ENCODE data around the gene PROCA1.
"Not testable (repeated sequence)": the region's sequence is repeated elsewhere in the genome, so short reads cannot be mapped to it uniquely, and the experiment has no call there.

The PROCA1 gene

GRCh38 chr17:28726226-28726626 is 14.5 kb upstream of the PROCA1 start, which contains the start of gene TLCD1:
TSS of gene TLCD1 (minus strand) at chr17:28726233. CDS start at chr17:28726097, 136 bp downstream.
- no peak within 1 kb of the TSS for H3K9ac ChIP-seq
- peak within 1 kb of the TSS; percentile 100 for H3K4me2 ChIP-seq (ENCODE audit: low read length)
- no peaks in the 10 kb centered on the region for H3K27me3 ChIP-seq (ENCODE audit: control insufficient read depth, insufficient read depth, low read length)
- peak within 1 kb of the TSS; percentile 99 for H2AFZ ChIP-seq
- H3K36me3 ChIP-seq (ENCODE audit: control insufficient read depth, insufficient read depth, low read length): no peaks in the 10 kb centered on the region
- peaks cover 2% of the 10 kb centered on the region for H3K79me2 ChIP-seq
- no peaks in the 10 kb centered on the region for H3K9me3 ChIP-seq (ENCODE audit: control insufficient read depth, low read length)
- peak within 1 kb of the TSS; percentile 95 for H3K27ac ChIP-seq
- H3K4me1 ChIP-seq: peaks cover 24% of the 10 kb centered on the region
- peak within 1 kb of the TSS; percentile 92 for H3K4me3 ChIP-seq (ENCODE audit: low read depth, low read length)
- no peak for TF ChIP-seq CTCF (IDR thresholded peaks at IDR 0.05)

- Histone ChIP-seq H3K4me3 (ENCODE audit: low read depth, low read length) (peak overlapping the region; percentile 37), H3K4me1 (peaks cover 28% of the 10 kb centered on the region), H3K4me2 (ENCODE audit: low read length) (peak overlapping the region; percentile 100), H3K9me3 (ENCODE audit: control insufficient read depth, low read length) (no peaks in the 10 kb centered on the region), H2AFZ (peak overlapping the region; percentile 99), H3K27me3 (ENCODE audit: control insufficient read depth, insufficient read depth, low read length) (no peaks in the 10 kb centered on the region), H3K9ac (no peak overlapping the region), H3K36me3 (ENCODE audit: control insufficient read depth, insufficient read depth, low read length) (no peaks in the 10 kb centered on the region), H3K27ac (peak overlapping the region; percentile 36), H3K79me2 (peaks cover 2% of the 10 kb centered on the region)
- no peak for TF ChIP-seq CTCF (IDR thresholded peaks at IDR 0.05)
Measured at GRCh38 chr17:28725660-28726225, 14.1 kb upstream of the PROCA1 start.

- Histone ChIP-seq H3K9ac (no peak overlapping the region), H3K79me2 (peaks cover 5% of the 10 kb centered on the region), H2AFZ (peak overlapping the region; percentile 99), H3K27ac (peak overlapping the region; percentile 36), H3K27me3 (ENCODE audit: control insufficient read depth, insufficient read depth, low read length) (no peaks in the 10 kb centered on the region), H3K4me2 (ENCODE audit: low read length) (peak overlapping the region; percentile 100), H3K36me3 (ENCODE audit: control insufficient read depth, insufficient read depth, low read length) (no peaks in the 10 kb centered on the region), H3K9me3 (ENCODE audit: control insufficient read depth, low read length) (no peaks in the 10 kb centered on the region), H3K4me3 (ENCODE audit: low read depth, low read length) (peak overlapping the region; percentile 37), H3K4me1 (peaks cover 28% of the 10 kb centered on the region)
- TF ChIP-seq CTCF (IDR thresholded peaks at IDR 0.05): no peak
Measured at GRCh38 chr17:28725166-28725659, 13.5 kb upstream of the PROCA1 start.

GRCh38 chr17:28724500-28725165 is 12.9 kb upstream of the PROCA1 start:
- Histone ChIP-seq H2AFZ (no peak overlapping the region), H3K9me3 (ENCODE audit: control insufficient read depth, low read length) (no peaks in the 10 kb centered on the region), H3K79me2 (peaks cover 8% of the 10 kb centered on the region), H3K4me3 (ENCODE audit: low read depth, low read length) (no peak overlapping the region), H3K27me3 (ENCODE audit: control insufficient read depth, insufficient read depth, low read length) (no peaks in the 10 kb centered on the region), H3K36me3 (ENCODE audit: control insufficient read depth, insufficient read depth, low read length) (no peaks in the 10 kb centered on the region), H3K27ac (no peak overlapping the region), H3K4me2 (ENCODE audit: low read length) (no peak overlapping the region), H3K9ac (no peak overlapping the region), H3K4me1 (peaks cover 28% of the 10 kb centered on the region)
- no peak for TF ChIP-seq CTCF (IDR thresholded peaks at IDR 0.05)

- H3K4me3 ChIP-seq (ENCODE audit: low read depth, low read length); H3K27ac ChIP-seq; H3K4me2 ChIP-seq (ENCODE audit: low read length); H3K79me2 ChIP-seq; H3K27me3 ChIP-seq (ENCODE audit: control insufficient read depth, insufficient read depth, low read length); H3K36me3 ChIP-seq (ENCODE audit: control insufficient read depth, insufficient read depth, low read length); H2AFZ ChIP-seq; H3K9me3 ChIP-seq (ENCODE audit: control insufficient read depth, low read length); H3K9ac ChIP-seq: not testable (repeated sequence)
- peaks cover 32% of the 10 kb centered on the region for H3K4me1 ChIP-seq
Measured at GRCh38 chr17:28723836-28724499, 12.3 kb upstream of the PROCA1 start.
